ENCODE data around the gene SGMS1.
"Not testable (repeated sequence)": the region's sequence is repeated elsewhere in the genome, so short reads cannot be mapped to it uniquely, and the experiment has no call there.

Gene SGMS1

DNA sequence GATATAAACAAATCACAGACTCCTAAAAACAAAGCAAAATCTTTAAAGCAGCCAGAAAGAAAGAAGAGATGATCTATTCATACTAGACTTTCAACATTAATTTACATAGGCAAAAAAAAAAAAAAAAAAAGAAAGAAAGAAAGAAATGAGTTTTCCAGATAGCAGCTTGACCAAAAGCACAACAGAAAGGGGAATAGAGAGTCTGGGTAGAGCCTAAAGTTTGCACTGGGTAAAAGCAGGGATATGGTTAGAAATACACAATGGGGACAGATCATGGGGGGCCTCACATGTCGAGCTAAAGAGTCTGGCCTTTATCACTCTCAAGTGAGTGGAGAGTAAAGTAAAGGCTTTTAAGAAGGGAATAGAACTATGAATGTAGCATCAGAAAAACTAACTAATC lies 169.8 kb downstream of the SGMS1 start:
- in situ Hi-C loops (cut with MboI; ENCODE audit: low pct_unique_long_range_greater_than_20kb, low sequenced_read_pairs), result no loop called here
- DNase-seq, result no peak

DNA sequence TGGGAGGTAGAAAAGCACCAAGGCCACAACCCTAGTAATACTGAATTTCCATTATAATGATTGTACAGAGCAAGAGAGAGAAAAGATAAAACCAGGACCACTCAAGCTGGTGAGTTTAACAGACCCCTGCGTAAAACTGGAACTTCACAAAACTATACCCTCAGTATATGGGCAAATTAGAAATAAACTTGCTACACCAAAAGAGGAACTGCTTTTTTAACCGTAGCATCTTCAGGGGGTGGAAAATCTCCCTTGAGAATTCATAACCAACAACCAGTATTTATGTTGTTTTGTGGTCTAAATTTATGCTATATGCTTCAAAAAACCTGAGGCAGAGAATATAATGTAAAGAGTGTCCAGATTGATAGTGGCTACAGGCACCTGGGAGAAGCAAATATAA lies 171.2 kb downstream of the SGMS1 start:
- no peak for DNase-seq

DNA sequence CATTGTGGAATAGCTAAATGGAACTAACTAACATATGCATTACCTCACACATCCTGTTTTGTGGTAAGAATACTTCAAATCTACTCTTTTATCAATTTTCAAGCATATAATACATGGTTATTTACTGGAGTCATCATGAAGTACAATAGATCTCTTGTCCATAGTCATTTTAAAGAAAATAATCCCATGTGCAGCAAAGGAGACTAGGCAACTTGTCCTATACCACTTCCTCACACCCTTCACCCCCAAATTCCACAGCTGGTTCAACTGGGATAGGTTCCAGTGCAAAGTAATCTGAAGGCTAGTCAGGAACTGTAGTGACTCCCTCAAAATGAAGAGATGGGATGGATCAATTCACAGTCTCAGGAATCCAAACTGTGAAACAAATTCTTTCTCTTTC lies 176.1 kb downstream of the SGMS1 start:
- in situ Hi-C loops (cut with MboI; ENCODE audit: low pct_unique_long_range_greater_than_20kb, low sequenced_read_pairs), result no loop called here

More for the DNA sequence above, 171.2 kb downstream of the SGMS1 start:
- in situ Hi-C loops (cut with MboI; ENCODE audit: low pct_unique_long_range_greater_than_20kb, low sequenced_read_pairs), result no loop called here

DNA sequence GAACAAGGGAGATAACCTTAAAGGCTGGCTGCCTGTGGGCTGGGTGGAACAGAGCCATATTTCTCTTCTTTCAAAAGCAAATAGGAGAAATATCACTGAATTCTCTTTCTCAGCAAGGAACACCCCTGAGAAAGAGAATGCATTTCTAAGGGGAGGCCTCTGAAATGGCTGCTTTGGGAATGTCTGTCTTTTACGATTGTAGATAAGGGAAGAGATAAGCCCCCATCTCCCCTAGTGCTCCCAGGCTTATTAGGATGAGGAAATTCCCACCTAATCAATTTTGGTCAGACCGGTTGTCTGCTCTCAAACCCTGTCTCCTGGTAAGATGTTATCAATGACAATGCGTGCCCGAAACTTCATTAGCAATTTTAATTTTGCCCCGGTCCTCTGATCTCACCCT lies 178.0 kb downstream of the SGMS1 start:
- DNase-seq; in situ Hi-C loops (cut with MboI; ENCODE audit: low pct_unique_long_range_greater_than_20kb, low sequenced_read_pairs): not testable (repeated sequence)

More for the DNA sequence above, 176.1 kb downstream of the SGMS1 start:
- no peak for DNase-seq

DNA sequence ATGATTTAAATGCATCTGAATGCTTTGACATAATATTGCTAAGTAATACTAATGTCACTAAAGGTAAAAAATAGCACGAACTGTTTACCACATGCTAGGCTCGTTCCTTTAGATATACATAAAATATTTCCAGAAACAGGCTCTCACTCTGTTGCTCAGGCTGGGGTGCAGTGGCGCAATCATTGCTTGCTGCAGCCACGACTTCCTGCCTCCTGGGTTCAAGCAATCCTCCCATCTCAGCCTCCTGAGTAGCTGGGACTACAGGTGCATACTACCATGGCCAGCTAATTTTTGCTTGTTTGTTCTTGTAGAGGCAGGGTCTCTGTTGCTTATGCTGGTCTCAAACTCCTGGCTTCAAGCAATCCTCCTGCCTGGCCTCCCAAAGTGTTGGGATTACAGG lies 183.3 kb downstream of the SGMS1 start:
- in situ Hi-C loops (cut with MboI; ENCODE audit: low pct_unique_long_range_greater_than_20kb, low sequenced_read_pairs), result no loop called here
- no peak for DNase-seq

DNA sequence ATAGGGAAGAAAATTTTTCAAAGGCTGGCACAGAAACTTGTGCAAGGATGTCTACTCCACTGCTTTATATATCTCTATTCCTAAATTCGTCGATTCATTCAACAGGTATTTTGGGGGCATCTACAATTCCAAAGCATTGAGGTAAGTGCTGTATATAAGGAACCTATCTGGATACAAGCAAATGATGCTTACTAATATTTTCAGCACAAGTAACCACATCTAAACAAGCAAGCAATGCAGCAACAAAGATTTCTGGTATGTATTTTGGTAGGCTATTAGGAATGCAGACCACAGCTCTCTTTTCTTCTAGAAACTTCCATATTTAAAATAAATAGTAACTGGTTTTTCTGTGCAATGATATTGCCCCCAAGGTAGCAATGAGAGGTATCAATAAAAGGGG lies 183.9 kb downstream of the SGMS1 start:
- in situ Hi-C loops (cut with MboI; ENCODE audit: low pct_unique_long_range_greater_than_20kb, low sequenced_read_pairs), result no loop called here
- DNase-seq, result no peak

DNA sequence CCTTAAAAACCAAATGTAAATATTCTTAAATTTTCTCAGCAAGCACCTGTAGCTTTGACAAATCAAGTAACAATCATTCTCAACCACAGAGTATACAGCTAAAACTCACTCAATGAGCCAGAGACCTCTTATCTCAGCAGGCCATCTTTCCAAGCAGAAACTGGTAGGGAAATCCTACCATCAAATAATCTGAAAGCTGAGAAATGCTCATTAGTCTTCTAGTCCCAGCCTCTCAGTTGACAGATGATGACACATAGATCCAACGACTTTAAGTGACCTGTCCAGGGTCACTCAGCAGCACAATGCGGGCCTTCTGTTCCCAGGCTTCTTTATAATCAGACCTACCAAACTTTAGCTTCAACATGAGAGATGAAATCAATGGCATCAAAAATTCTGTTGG lies 184.6 kb downstream of the SGMS1 start:
- no peak for DNase-seq
- in situ Hi-C loops (cut with MboI; ENCODE audit: low pct_unique_long_range_greater_than_20kb, low sequenced_read_pairs), result no loop called here

DNA sequence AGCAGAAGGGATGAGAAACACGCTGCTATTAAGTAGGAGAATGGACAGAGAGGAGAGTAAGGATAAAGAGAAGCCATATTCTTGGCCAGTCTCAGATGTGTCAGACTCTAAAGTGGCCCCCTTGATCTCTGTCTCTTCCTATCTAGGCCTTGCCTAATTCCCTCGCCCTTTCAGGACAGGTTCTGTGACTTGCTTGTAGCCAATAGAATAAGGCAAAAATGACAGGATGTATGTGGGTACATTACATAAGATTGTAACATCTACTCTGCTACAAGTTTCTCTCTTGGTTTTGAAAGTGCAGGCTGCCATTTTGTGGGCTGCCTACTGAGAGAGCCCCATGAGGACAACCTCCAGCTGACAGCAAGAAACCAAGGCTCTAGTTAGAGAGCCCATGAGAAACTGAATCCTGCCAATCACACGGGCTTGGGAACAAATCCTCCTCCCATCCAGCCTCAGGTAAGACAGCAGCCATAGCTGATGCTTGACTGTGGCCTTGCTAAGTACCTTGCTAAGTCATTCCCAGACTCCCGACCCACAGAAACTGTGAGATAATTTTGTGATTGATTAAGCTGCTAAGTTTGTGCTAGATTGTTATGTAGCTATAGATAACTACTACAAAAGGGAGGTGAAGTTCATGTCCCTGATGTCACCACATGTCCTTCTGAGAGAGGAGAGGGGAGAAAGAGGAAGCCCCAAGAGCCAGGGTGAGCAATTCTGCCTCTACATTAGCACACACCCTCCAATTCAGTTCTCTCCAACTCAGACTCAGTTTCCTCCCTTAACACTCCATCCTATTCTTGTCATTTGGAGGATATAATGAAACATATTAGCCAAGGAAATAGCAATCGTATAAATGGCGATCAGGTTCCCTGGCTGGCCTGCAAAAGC lies 185.5 kb downstream of the SGMS1 start:
- no peak for DNase-seq
- in situ Hi-C loops (cut with MboI; ENCODE audit: low pct_unique_long_range_greater_than_20kb, low sequenced_read_pairs), result no loop called here

DNA sequence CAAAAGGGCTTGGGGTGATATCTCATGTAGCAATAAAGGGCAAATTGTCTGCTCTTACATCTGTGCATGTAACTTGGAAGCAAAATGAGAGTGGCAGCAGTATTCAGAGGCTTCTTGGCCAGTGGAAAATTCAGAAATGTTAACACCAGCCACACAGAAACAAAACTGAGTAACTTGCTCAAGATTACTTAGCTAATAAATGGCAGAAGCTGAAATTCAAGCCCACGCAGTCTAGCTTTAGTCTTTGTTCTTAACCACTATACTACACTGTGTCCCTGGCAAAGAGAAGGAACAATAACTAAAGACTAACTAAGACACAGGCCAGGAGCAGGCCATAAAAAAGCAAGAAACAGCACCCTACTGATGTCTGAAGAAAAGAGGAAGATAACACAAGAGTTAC lies 186.5 kb downstream of the SGMS1 start:
- in situ Hi-C loops (cut with MboI; ENCODE audit: low pct_unique_long_range_greater_than_20kb, low sequenced_read_pairs), result no loop called here
- DNase-seq, result no peak

DNA sequence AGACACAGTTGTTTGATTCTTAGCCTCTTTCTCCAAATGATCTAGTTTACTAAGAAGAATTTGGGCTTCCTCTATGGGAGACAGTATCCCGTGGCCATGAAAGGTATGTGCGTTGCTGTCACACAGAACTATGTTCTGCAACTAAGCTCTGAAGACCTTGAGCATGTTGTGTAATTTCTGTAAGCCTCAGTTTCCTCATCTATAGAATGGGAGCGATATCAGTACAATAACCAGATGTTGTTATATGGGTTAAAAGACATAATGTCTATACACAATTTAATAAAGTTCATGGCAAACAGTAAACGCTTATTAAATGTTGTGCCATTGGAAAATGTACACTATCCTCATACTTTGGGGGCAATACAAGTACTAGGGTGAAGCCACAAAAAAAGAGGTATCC lies 187.0 kb downstream of the SGMS1 start:
- in situ Hi-C loops (cut with MboI; ENCODE audit: low pct_unique_long_range_greater_than_20kb, low sequenced_read_pairs), result no loop called here
- DNase-seq, result no peak

DNA sequence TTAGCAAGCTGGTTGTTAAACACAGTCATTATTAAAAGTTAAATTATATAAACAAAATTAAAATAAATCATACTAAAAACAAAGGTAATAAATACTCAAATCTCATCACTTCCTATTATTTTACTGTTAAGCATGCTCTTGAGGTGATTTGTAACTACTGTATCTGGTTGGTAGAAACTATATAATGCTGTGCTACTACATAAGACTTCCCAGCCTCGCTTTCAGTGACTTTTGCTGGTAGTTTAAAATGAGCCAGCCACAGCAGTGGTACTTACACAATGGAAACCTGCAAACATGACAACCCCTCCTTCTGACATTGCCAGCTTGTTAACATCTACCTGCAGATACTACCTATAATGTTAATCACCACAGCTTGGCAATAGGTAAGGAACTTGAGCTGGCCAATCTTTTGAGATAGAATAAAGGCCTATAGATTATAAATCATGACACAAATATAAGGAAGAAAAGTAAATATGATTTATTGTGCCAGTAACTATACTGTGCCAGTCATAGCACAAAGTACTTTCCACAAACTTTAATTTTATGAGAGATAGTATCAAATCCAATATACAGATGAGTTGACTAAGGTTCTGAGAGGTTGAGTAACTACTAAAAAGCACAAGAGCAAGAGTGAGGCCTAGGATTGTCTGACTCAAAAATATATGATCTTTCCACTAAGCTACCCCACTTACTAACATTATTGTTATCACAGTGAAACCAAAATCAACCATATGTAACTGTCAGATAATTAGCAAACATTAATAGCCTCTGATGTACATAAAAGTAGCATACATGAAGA lies 191.3 kb downstream of the SGMS1 start:
- DNase-seq, result no peak
- in situ Hi-C loops (cut with MboI; ENCODE audit: low pct_unique_long_range_greater_than_20kb, low sequenced_read_pairs), result no loop called here

DNA sequence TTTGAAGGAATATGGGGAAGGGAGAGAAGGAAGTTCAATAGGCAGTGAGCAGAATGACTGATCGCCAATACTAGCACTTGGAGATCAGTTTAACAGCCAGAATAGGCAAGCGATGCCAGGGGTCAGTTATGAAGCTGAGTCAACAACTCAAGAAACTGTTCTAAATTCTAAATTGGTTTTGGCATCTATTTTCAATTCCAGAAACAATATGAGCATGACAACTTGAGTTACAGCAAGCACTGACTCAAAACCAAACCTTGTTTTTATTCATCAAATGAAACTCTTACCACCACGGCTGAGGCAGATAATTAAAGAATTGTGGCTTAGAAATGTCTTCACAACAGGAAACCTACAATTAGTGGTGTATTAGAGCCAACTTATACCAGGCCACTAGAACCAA lies 192.0 kb downstream of the SGMS1 start:
- DNase-seq, result no peak
- in situ Hi-C loops (cut with MboI; ENCODE audit: low pct_unique_long_range_greater_than_20kb, low sequenced_read_pairs), result no loop called here

DNA sequence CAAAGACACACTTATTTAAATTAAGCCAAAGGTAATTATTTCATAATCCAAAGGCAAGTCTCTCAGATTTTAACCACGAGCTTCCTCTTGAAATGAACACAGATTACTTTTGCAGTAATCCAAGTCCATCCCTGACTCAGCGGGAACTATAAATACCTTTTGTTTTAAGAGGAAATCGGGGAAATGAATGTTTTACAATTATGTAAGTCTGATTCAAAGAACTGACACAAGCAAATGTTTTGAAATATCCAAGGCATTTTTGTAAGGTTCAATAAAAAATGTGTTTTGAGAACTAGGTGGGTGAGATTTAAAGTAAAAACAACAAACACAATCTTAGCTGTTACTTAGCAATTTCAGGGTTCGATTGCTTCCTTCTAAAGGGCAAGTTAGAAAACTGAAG lies 192.6 kb downstream of the SGMS1 start:
- in situ Hi-C loops (cut with MboI; ENCODE audit: low pct_unique_long_range_greater_than_20kb, low sequenced_read_pairs), result no loop called here
- DNase-seq, result peak; percentile 33

DNA sequence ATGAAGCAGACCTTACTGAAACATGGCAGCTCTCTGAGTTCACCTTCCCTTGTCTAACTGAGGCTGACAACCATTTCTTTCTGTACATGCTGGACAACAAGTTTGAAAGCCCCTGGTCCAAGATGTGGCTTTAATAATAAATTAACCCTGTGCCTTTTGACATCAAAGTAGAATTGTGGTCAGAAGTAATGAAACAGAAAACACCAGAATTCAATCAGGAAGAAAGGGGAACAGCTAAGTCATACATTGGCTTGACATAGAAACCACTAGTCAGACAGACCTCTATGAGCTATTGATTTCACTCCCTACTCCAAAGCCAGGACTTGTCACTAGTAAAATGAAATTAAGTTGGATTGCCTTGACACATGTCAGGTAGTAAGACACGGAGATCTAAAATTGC lies 197.3 kb downstream of the SGMS1 start:
- no peak for DNase-seq
- in situ Hi-C loops (cut with MboI; ENCODE audit: low pct_unique_long_range_greater_than_20kb, low sequenced_read_pairs), result no loop called here

DNA sequence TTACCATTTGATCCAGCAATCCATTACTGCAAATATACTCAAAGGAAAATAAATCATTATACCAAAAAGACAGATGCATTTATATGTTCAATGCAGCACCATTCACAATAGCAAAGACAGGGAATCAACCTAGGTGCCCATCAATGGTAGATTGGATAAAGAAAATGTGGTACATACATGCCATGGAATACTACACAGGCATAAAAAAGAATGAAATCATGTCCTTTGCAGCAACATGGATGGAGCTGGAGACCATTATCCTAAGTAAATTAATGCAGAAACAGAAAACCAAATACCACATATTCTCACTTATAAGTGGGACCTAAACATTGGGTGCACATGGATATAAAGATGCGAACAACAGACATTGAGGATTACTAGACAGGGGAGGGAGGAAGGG lies 198.5 kb downstream of the SGMS1 start:
- DNase-seq; in situ Hi-C loops (cut with MboI; ENCODE audit: low pct_unique_long_range_greater_than_20kb, low sequenced_read_pairs): not testable (repeated sequence)

DNA sequence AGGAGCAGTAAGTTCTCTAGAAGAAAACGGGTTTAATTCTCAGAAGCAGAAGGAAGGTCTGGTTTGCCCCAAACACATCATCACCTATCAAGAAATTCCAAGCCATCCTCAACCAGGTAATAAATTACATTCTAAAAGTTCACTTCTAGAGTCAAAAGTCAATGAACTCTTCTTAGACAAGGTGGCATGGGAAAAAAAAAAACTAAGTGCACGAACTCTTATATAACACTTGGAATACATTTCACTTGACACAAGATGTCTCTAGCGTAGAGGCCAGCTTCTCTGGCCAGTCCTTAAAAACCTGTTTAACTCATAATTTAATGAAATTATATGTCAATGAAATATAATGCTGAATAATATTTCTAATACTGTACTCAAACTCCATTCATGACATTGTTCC lies 200.3 kb downstream of the SGMS1 start:
- in situ Hi-C loops (cut with MboI; ENCODE audit: low pct_unique_long_range_greater_than_20kb, low sequenced_read_pairs), result no loop called here
- no peak for DNase-seq

DNA sequence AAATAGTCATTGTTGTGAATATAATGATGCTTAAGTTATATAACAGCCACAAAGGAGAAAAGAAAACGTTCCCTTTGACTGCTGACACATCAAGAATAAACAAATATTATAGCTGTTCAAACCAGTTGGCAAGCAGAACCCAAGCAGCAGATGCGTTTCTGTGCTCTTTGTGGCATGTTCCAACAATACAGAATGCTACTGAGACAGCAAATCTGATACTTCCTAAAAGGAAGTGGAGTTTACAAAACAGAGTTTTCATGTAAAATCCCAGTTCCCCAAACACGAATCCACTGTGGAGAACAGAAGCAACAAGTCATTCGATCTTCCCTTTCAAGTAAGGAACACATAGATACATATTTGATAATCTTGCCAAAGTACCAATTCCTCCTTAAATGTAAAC lies 201.5 kb downstream of the SGMS1 start:
- no peak for DNase-seq
- in situ Hi-C loops (cut with MboI; ENCODE audit: low pct_unique_long_range_greater_than_20kb, low sequenced_read_pairs), result no loop called here

DNA sequence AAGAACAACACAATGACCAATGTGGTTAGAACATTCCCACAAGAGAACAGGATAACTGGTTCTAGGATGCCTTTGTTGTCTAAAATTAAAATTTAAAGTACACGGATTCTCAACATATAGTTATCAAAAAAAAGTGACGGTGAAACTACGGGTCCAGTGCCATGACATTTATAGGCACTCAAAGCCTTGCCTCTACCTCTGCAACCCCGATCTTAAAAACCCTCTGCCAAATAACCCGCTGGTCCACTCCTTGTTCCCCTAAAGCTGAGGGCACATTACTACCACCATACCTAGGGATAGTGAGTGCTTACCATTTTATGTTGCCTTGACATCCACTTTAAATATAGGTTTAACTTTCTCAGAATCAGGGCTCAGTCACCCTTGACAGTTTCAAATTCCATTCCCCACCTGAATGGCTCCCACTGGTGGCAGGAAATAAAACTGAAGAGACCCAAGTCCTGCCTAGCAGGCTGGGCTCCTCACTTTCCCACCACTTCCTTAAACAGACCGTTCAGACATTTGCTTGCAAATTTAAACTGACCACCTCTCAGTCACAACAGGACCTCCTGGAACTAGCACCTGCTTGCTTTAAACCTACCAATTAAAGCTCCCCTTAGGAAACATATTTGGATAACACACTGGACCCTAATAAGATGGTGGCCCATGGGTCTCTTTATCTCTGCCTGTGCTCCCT lies 202.6 kb downstream of the SGMS1 start:
- DNase-seq, result peak; percentile 85
- in situ Hi-C loops (cut with MboI; ENCODE audit: low pct_unique_long_range_greater_than_20kb, low sequenced_read_pairs), result no loop called here

DNA sequence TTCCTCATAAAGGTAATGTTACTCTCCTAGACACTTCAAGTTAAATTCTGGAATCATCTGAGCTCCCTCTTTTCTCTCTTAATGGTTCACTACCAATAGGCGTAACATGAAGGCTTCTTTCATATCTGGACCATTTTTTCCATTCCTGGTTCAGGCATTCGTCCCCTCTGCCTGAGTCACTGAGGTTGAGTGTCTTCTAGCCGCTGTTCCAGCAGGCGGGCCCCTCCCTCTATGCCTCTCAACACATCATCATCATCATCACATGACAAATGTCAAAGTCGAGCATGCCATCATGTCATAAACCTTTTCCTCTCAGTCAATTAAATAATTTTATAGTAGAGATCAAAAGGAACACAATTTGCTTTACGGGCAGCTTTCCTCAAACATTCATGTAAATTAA lies 203.6 kb downstream of the SGMS1 start:
- DNase-seq, result no peak
- in situ Hi-C loops (cut with MboI; ENCODE audit: low pct_unique_long_range_greater_than_20kb, low sequenced_read_pairs), result no loop called here

DNA sequence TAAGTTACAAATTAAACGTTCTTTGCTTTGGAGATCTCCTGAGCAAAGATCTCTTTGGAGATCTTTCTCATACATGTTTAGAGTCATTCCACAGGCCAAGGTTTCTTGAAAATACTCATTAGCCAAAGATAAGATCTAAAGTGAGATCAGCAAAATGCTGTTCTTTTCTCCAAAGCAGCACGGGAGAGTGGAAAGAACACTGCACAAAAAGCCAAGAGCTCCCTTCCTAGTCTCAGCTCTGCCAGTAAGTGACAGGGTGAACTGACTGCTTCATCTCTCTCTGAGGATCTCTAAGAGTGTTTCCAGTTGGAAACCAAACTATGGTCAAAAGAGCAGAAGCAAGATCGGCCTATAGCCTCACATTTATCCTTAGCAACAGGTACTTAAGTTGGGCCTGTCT lies 204.0 kb downstream of the SGMS1 start:
- in situ Hi-C loops (cut with MboI; ENCODE audit: low pct_unique_long_range_greater_than_20kb, low sequenced_read_pairs), result no loop called here
- DNase-seq, result no peak
